GM10847 (cell line): ENCODE data around the gene CTPS2.

Source experiments
- POLR2A ChIP-seq: IDR thresholded peaks from 2 replicates; pipeline ENCODE4 v1.6.1; 2011; ENCODE audit not compliant: insufficient read length; ENCODE audit errors: extremely low read depth

Gene CTPS2

GRCh38 chrX:16718824-16719333, 6.4 kb upstream of the CTPS2 start:
- TF ChIP-seq POLR2A = no peak

DNA sequence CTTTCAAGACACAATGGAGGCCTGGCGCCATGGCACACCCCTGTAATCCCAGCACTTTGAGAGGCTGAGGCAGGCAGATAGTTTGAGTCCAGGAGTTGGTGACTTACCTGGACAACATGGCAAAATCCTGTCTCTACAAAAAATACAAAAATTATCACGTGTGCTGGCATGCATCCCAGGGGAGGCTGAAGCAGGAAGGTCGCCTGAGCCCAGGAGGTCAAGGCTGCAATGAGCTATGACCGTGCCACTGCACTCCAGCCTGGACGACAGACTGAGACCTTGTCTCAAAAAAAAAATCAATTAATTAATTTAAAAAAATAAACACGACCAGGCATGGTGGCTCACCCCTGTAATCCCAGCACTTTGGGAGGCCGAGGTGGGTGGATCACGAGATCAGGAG, 2.0 kb upstream of the CTPS2 start:
- TF ChIP-seq POLR2A = no peak

DNA sequence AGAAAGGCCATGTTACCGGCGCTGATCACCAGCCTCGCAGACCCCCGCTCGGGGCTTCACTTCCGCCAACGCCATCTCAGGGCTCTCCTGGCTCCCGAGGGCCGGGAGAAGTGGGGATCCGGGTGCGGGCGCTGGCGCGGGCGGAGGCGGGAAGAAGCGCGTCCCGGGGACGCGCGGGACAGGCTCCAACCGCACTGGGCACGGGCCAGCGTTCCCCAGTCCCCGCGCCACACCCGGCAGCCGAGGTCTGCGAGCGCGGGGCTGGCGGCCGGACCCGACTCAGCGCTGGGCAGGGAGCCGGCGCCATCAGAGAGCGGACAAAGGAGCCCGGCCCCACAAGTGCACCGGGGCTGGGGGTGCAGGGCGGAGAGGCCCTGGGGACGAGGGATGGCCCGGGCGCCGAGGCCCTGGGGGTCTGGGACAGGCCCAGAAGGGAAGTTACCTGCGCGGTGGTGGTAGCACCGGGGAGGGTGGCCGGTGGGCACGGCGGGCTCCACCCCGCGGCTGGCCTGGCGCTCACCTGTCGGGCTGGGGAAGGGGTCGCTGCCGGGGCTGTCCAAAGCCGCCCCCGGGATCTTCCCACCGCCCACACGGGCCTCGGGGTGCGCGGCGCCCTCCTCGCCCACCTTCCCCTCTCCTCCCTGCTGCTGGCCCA, 449 bp downstream of the CTPS2 start:
- peak; percentile 18 for TF ChIP-seq POLR2A

GRCh38 chrX:16711219-16711811, 1.2 kb downstream of the CTPS2 start:
- no peak for TF ChIP-seq POLR2A

GRCh38 chrX:16708016-16708415, 4.5 kb downstream of the CTPS2 start:
- TF ChIP-seq POLR2A = no peak

GRCh38 chrX:16705370-16705769, 7.1 kb downstream of the CTPS2 start:
- TF ChIP-seq POLR2A = no peak

GRCh38 chrX:16702700-16703599, 9.5 kb downstream of the CTPS2 start:
- TF ChIP-seq POLR2A = no peak

DNA sequence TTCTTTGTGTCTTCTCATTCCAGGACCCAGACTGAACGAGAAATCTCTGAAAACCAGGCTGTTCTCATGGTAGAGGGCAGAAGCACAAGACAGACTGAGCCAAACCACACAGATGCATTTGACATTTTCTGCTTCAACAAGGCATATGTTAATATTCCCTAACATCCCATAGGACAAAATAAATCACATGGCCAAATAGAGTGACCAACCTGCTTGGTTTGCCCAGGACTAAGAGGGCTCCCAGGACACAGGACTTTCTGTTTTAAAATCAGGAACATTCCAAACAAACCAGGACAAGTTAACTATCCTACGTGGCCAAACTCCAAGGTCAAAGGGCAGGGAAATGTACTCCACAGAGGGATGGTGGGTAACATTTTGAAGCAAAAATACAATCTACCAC, 11.7 kb downstream of the CTPS2 start:
- no peak for TF ChIP-seq POLR2A

GRCh38 chrX:16699389-16699788, 13.1 kb downstream of the CTPS2 start:
- TF ChIP-seq POLR2A = no peak

DNA sequence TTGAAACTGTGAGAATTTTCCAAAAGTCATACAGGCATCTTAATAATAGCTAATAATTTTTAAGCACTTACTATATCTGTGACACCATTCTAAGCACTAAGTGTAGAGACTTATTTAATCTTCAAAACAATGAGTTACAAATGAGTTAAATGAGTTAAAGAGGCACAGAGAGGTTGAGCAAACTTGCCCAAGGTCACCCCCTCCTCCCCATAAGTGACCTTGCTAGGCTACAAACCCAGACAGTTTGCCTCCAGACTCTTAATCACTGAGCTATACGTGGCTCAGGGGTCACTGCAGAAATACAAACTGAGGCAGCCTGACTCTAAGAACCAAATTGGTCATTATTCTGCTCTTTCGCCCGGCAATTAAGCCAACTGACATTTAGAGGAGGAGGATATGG, 15.5 kb downstream of the CTPS2 start:
- TF ChIP-seq POLR2A = no peak

DNA sequence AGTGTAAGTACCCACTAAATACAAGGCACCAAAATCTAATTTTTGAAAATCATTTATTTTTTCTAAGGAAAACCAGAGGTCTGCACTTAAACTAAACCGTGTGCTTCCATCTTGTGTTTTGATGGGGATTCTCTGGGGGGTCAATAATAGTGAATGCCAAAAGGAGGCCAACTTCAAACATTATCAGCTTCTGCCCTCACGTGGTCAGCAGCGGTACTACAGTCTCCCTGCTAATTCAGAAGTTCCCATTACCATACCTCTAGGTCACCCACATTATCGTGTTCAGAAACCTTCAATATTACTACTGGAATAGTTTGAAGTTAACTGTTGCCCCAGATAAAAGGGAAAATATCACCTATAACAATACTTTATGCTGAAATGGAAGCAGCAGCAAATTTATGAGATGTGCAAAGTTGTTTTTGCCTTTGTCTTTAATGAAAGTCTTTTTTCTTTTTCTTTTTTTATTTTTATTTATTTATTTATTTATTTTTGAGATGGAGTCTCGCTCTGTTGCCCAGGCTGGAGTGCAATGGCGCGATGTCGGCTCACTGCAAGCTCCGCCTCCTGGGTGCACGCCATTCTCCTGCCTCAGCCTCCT, 17.3 kb downstream of the CTPS2 start:
- TF ChIP-seq POLR2A = no peak

GRCh38 chrX:16687514-16687913, 25.0 kb downstream of the CTPS2 start:
- TF ChIP-seq POLR2A = no peak

DNA sequence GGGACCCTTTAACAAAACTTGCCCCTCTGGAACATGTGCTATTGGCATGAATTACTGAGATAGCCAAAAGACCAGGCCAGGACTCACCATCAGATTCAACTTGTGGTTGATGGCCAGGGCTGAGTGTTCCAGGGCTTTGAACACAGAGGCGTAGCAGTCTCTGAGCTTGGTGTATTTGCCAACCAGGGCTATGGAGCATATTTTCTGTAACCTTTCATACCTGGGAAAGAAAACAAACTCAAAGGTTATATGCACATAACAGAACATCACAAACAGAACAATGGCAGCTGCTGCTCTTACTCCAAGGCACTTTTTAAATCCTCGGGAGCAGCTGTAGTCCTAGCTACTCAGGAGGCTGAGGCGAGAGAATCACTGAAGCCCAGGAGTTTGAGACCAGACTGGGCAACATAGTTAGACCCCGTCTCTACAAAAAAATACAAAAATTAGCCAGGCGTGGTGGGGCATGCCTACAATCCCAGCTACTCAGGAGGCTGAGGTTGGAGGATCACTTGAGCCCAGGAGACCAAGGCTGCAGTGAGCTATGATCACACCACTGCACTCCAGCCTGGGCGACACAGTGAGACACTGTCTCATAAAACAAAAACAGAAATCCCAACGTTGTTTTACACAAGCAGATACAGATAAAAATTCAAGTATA, 29.3 kb downstream of the CTPS2 start:
- no peak for TF ChIP-seq POLR2A

DNA sequence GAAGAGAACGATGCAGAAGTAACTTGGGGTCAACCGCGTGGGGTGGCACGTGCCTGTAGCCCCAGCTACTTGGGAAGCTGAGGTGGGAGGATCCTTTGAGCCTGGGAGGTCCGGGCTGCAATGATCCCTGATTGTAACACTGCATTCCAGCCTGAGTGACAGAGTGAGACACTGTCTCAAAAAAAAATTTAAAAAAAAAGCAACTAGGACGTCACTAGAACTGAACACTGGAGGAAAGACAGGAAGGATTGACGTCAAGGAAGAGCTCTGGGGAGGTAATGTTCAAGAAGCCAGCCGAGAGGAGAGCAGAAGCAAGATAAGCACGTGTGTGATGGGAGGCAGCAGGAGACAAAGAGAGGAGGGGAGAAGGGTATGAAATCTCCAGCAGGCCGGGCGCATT, 33.8 kb downstream of the CTPS2 start:
- TF ChIP-seq POLR2A = no peak

DNA sequence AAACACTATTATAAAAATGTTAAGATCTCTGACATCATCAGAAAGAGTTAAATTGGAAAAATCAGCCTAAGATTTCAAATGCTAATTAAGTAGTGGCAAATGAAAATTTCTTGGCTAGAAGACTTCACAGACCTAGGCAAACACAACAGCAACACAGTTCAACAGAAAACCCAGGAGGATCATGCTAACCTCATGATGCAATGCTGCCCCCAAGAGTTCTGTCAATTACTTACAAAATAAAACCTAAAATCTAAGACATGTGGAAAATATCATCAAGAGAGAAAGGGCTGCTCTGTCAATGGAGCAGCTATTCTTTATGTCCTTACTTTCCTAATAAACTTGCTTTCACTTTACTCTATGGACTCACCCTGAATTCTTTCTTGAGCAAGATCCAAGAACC, 41.5 kb downstream of the CTPS2 start:
- no peak for TF ChIP-seq POLR2A
